Fibroblast of skin of back (primary cell): ENCODE measurements around the gene DNAJC27. TPM values are rescaled to one million over a fixed set of nuclear protein-coding genes. Genes with fewer than 3 reads are reported as not detected.
"Not testable (repeated sequence)": the region's sequence is repeated elsewhere in the genome, so short reads cannot be mapped to it uniquely, and the experiment has no call there.

Experiments
- DNase-seq: peaks from one replicate; pipeline ENCODE4 v3.0.0-alpha.2; 2013
- polyA plus RNA-seq, 2 experiments: library from polyadenylated mRNA; unstranded; fragments of 120-200 nt; gene quantifications; one replicate each; pipeline ENCODE4 v1.2.1, GENCODE V29; 2013; ENCODE audit not compliant: insufficient read length in 2 of 2

Gene DNAJC27
- 1.9 TPM for polyA plus RNA-seq (2013, experiment 1 of 2; ENCODE audit: insufficient read length)
- 2.2 TPM for polyA plus RNA-seq (2013, experiment 2 of 2; ENCODE audit: insufficient read length)

DNA sequence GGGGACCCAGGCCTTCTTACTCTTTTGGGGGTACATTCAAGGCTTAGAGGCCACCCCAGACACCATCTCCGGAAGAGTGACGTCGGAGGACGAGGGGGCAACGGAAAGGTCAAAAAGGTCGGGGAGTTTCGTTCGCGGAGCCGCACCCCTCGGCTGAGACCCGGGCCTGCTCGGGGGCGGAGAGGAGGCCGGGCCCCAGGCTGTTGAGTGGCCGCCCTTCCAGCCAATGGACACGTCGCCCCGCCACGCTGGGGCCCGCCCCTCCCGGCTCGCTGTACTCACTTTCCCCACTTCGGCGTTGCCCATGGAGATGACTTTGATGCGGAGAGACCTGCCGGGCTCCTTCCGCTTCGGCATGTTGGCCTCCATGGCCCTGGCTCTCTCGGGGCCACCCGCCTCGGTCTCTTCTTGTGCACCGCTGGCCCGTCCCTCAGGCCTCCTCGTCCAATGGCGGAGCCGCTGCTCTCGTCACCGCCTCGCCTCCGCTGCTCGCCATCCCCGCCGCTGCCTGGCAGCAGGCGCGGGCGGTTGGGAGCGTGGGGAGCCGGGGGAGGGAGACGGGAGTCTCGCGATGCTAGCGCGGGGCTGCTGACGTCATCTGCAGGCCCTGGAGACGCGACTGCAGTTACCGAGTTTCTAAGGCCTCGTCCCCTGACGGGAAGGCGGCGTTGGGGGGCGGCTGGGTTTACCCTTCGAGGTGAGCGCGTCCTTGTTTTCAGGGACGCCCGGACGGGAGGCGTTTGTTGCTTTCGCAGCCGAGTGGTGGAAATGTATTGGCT is at the start of gene DNAJC27:
TSS of gene DNAJC27 (minus strand) at position 420 of the 779 bp plus-strand sequence. CDS start at position 369, 51 bp downstream.
- peak; percentile 97 for DNase-seq

- no peak for DNase-seq
These were observed 46.9 kb upstream of the DNAJC27 start for GRCh38 chr2:25018681-25019080.

DNA sequence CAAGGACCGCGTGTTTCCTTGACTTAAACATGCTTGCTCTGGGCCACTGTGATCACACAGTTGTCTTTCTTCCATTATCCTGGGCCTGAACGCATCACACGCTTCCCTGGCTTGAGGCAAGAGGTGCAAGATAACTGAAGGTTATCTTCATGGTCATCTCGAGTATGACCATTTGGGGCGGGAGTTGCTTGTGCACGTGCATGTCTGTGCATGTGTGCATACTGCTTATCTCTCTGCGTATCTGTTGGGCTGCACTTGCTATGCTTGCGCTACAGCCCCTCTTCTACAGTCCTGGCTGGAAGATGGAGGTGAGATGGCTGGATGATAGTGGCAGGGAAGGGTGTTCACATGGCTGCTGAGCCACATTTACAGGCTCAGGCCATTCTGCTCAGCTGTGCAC is 42.9 kb upstream of the DNAJC27 start:
- no peak for DNase-seq

- not testable (repeated sequence) for DNase-seq
These were observed 39.6 kb upstream of the DNAJC27 start for GRCh38 chr2:25011342-25011741.

DNA sequence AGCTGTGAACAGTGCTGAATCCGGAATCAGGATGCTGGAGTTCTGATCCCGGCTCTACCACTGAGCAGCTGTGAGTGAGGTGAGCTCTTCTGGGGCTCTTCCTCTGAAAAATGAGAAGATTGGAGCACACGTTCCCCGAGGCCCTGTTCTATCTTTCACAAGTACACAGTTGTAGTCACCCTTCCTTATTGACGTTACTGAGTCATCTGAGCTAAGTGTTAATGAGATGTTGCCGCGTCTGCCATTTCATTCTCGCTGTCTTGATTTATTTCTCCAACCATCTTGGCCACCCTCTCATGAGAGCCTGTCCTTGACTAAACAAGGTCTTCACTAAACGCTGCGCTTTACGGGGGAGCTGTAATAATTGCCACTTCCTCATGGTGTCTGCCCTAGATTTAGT is 38.2 kb upstream of the DNAJC27 start:
- no peak for DNase-seq

- no peak for DNase-seq
These were observed 30.3 kb upstream of the DNAJC27 start for GRCh38 chr2:25002066-25002465.

GRCh38 chr2:25001325-25001637 is 29.5 kb upstream of the DNAJC27 start:
- no peak for DNase-seq

DNA sequence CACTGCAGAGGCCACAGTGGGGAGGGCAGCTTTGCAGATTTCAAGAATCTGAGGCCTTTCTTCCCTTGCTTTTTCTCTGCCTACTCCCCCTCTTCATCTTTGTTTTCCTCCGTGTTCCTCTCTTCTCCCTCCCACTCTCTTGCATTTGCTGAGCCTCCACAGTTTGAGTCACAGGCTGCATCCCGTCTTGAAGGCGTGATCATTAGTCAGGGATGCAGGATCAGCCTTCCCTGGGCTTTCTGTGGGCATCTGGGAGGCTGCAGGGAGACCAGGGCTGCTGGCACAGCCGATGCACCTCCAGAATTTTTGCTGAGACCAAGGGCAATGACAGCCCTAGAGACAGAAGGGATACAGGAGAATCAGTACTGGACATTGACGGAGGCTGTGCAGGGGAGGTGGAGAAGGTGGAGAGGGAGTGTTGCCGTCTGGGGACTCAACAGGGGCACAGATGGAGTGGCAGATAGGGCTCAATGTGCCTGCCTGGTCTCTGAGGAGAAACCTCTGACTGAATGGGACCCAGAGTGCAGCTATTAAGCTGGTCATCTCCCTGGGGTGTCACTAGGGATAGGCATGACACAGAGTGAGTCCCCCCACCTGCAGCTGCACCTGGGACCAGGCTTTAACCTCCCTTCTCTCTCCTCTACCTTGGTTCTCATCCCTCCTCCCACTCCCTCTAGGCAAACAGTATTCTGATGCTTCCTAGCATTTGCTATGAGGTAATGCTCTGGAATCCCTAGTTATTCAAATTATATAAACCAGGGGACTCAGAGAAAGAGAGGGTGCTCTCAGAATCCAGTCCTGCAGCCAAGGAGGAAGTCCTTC is 29.0 kb upstream of the DNAJC27 start:
- peak; percentile 26 for DNase-seq

- DNase-seq = peak; percentile 22
These were observed 28.3 kb upstream of the DNAJC27 start for GRCh38 chr2:25000036-25000435.

GRCh38 chr2:24999097-24999496 is 27.3 kb upstream of the DNAJC27 start:
- DNase-seq = not testable (repeated sequence)

- DNase-seq = no peak
These were observed 22.5 kb upstream of the DNAJC27 start for GRCh38 chr2:24994146-24994724.

- no peak for DNase-seq
These were observed 21.8 kb upstream of the DNAJC27 start for GRCh38 chr2:24993406-24994145.

- DNase-seq = no peak
These were observed 14.6 kb upstream of the DNAJC27 start for GRCh38 chr2:24986372-24986771.

DNA sequence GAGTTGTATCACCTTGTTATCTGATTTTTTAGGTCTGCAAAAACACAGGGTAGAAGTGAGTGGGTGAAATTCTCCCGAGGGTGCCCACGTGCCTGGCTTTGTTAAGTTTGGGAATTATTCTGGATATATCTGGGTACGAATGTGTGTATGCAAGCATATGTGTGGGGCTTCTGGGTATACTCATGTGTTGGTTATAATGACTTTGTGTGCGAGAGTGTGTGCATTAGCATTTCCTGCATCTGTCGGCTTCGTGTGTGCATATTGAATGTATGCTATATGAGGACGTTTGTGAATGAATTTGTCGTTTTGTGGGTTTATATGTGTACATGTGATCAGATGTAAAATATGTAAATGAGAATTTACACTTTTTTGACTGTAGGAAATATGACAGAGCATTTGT is 13.8 kb upstream of the DNAJC27 start:
- DNase-seq = no peak

GRCh38 chr2:24984912-24985311 is 13.2 kb upstream of the DNAJC27 start:
- peak; percentile 25 for DNase-seq

GRCh38 chr2:24981411-24982136 is 9.8 kb upstream of the DNAJC27 start:
- DNase-seq = peak; percentile 59

GRCh38 chr2:24978661-24979060 is 6.9 kb upstream of the DNAJC27 start:
- DNase-seq = no peak

DNA sequence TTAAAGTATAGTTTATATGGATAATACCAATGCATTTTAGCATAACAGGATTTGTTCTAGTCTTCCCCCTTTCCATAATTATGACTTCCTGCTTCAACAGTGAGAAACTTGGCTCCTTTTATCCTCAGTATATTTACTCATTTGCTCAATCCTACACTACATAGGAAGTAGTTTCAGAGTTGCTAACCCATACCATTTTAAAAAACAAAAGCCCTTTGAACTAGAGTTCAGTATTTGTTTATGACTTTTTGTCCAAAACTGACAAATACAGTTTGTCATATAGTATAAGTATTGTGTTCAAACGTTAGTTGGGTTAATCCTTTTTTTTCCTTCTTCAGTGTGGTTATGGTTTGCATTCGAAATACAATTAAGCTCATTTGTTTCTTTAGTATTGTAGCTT is 5.9 kb upstream of the DNAJC27 start:
- no peak for DNase-seq

- DNase-seq = no peak
These were observed 2.1 kb upstream of the DNAJC27 start for GRCh38 chr2:24973812-24974211.

- DNase-seq = peak; percentile 30
These were observed 683 bp upstream of the DNAJC27 start for GRCh38 chr2:24972315-24972961.

DNA sequence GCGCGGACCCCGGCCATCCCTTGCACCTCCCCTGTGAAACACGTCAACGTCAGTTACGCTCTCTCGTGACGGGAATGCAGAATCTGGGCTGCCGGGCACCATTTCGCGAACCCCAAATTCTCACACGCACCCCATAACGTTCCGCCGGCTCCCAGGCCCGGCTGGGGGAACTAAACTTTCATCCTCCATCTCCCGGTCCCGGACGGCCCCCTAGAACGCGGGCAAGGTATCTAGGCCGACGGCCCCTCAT is 544 bp downstream of the DNAJC27 start:
- no peak for DNase-seq
